SU-DHL-6 (cell line): ENCODE results near the gene CFAP45.

ENCODE experiments used
- H2AFZ ChIP-seq: fragments of 200-600 bp; sonication (generic); 2 replicates; pipeline ENCODE4 v1.6.1; 2014; ENCODE audit warnings: low read depth, mild to moderate bottlenecking, moderate library complexity, mixed read lengths, antibody characterized with exemption, low read length; ENCODE audit not compliant: severe bottlenecking
- H3F3A ChIP-seq: fragments of 200-600 bp; shearing (Covaris generic); 2 replicates; pipeline ENCODE4 v1.6.0; 2016; ENCODE audit warnings: antibody characterized with exemption, mild to moderate bottlenecking; ENCODE audit not compliant: insufficient read depth
- H3K27ac ChIP-seq: fragments of 200-600 bp; sonication (generic); 2 replicates; pipeline ENCODE4 v1.5.1; 2016; ENCODE audit warnings: low read depth, mild to moderate bottlenecking, low read length, moderate library complexity, mixed read lengths
- H3K27me3 ChIP-seq: fragments of 200-600 bp; sonication (generic), shearing (Covaris generic); 2 replicates; pipeline ENCODE4 v1.6.0; 2014; ENCODE audit warnings: mild to moderate bottlenecking, low read length
- H3K36me3 ChIP-seq: fragments of 200-600 bp; sonication (generic); 2 replicates; pipeline ENCODE4 v1.6.1; 2014; ENCODE audit warnings: mild to moderate bottlenecking, low read length, mixed read lengths
- H3K4me2 ChIP-seq: fragments of 300-600, 200-600 bp; shearing (Covaris generic), sonication (generic); 2 replicates; pipeline ENCODE4 v1.6.0; 2014; ENCODE audit warnings: low read length, low read depth, mild to moderate bottlenecking; ENCODE audit not compliant: poor library complexity, severe bottlenecking
- H3K4me3 ChIP-seq: fragments of 200-600 bp; sonication (generic); 2 replicates; pipeline ENCODE4 v1.5.1; 2014; ENCODE audit warnings: antibody characterized with exemption, low read length, mild to moderate bottlenecking, mixed read lengths; ENCODE audit not compliant: insufficient read depth, poor library complexity, severe bottlenecking
- H3K79me2 ChIP-seq: fragments of 200-600 bp; sonication (generic); 2 replicates; pipeline ENCODE4 v1.6.1; 2014; ENCODE audit warnings: mild to moderate bottlenecking, low read length, moderate library complexity; ENCODE audit not compliant: insufficient read depth
- H3K9ac ChIP-seq: fragments of 200-600 bp; sonication (generic); 2 replicates; pipeline ENCODE4 v1.7.0; 2014; ENCODE audit warnings: mild to moderate bottlenecking, low read length
- H3K9me2 ChIP-seq: fragments of 200-600 bp; sonication (generic); replicated peaks from 2 replicates; pipeline ENCODE4 v1.6.1; 2014; ENCODE audit warnings: low read length; ENCODE audit not compliant: insufficient read depth
- H3K9me3 ChIP-seq: fragments of 200-600 bp; sonication (generic); 2 replicates; pipeline ENCODE4 v1.6.1; 2014; ENCODE audit warnings: low read length, mixed read lengths; ENCODE audit not compliant: insufficient read depth
- H4K20me1 ChIP-seq: fragments of 200-600 bp; sonication (generic); 2 replicates; pipeline ENCODE4 v1.6.1; 2014; ENCODE audit warnings: low read depth, mild to moderate bottlenecking, antibody characterized with exemption, low read length, moderate library complexity, mixed read lengths
- CTCF ChIP-seq: fragments of 200-600 bp; sonication (generic); IDR thresholded peaks from one replicate; pipeline ENCODE4 v1.5.1; 2017; ENCODE audit warnings: antibody characterized with exemption, mild to moderate bottlenecking, low read length, moderate library complexity; ENCODE audit not compliant: insufficient read depth, poor library complexity, severe bottlenecking
- EZH2phosphoT487 ChIP-seq: fragments of 200-600 bp; sonication (generic), shearing (Covaris generic); conservative IDR thresholded peaks from 2 replicates; pipeline ENCODE4 v1.6.1; 2018; ENCODE audit warnings: mild to moderate bottlenecking, antibody characterized with exemption, low read length, moderate library complexity, mixed read lengths

CFAP45 gene

GRCh38 chr1:159843459-159843858, 56.5 kb downstream of the CFAP45 start:
- Histone ChIP-seq H3K9me3 (no peaks in the 10 kb centered on the region), H3K27ac (no peak overlapping the region), H3F3A (no peaks in the 10 kb centered on the region), H2AFZ (no peak overlapping the region), H3K36me3 (no peaks in the 10 kb centered on the region), H3K4me2 (no peak overlapping the region), H3K9me2 (no peaks in the 10 kb centered on the region), H3K27me3 (no peaks in the 10 kb centered on the region), H3K9ac (no peak overlapping the region), H3K4me3 (no peak overlapping the region), H3K79me2 (no peaks in the 10 kb centered on the region), H4K20me1 (no peaks in the 10 kb centered on the region)
- TF ChIP-seq EZH2phosphoT487 (no peak), CTCF (no peak)

GRCh38 chr1:159841749-159842148, 58.2 kb downstream of the CFAP45 start:
- Histone ChIP-seq H3K27me3 (no peaks in the 10 kb centered on the region), H3K27ac (no peak overlapping the region), H3K9me3 (no peaks in the 10 kb centered on the region), H3K4me3 (no peak overlapping the region), H3K9ac (no peak overlapping the region), H3K9me2 (no peaks in the 10 kb centered on the region), H3K4me2 (no peak overlapping the region), H3K79me2 (no peaks in the 10 kb centered on the region), H4K20me1 (no peaks in the 10 kb centered on the region), H3F3A (no peaks in the 10 kb centered on the region), H2AFZ (no peak overlapping the region), H3K36me3 (no peaks in the 10 kb centered on the region)
- TF ChIP-seq EZH2phosphoT487 (no peak), CTCF (no peak)

DNA sequence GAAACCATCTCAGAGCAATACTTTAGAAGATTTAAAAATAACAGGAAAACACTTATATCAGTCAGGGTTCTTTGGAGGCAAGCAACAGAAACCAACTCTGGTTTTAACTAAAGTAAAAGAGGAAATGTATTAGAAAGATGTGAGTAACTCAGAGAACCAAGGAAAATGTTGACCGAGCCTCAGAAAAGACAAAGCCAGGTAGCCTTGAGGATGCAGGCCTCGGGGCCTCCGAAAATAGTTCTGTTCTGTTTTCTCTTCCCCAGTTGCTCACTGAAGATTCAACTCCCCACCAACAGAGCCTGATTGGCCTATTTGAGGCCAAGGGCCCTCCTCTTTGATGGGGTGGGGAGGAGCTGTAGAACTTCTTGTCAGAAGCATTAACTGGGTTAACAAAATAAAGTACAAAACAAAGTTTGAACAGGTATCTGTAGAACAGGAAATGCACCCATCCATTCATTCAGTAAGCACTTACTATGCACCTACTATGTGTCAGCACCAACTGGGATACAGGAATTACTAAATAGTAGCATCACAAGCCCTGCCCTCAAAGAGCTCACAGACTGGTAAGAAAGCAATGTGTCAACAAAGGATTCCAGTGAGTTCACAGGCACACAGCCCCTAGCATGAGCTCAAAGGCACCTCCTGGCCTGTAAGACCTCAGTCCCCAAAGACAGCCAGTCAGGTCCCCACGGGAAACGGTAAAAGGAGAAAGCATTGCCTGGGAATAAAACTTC, 60.7 kb downstream of the CFAP45 start:
- Histone ChIP-seq H3K27ac (no peak overlapping the region), H2AFZ (no peak overlapping the region), H3K9me2 (no peaks in the 10 kb centered on the region), H3K36me3 (no peaks in the 10 kb centered on the region), H3K79me2 (no peaks in the 10 kb centered on the region), H3K4me3 (no peak overlapping the region), H3K4me2 (no peak overlapping the region), H3K9me3 (no peaks in the 10 kb centered on the region), H3K27me3 (no peaks in the 10 kb centered on the region), H3F3A (no peaks in the 10 kb centered on the region), H4K20me1 (no peaks in the 10 kb centered on the region), H3K9ac (no peak overlapping the region)
- TF ChIP-seq CTCF (no peak), EZH2phosphoT487 (no peak)
